IPS DF 6.9 (cell line): ENCODE measurements around the gene MAPRE2.
"Not testable (repeated sequence)": the region's sequence is repeated elsewhere in the genome, so short reads cannot be mapped to it uniquely, and the experiment has no call there.

ENCODE experiments used
- DNase-seq: peaks from one replicate; pipeline ENCODE4 v3.0.0-alpha.2; 2013; ENCODE audit warnings: low read depth, low spot score
- H3K27ac ChIP-seq: one replicate; pipeline ENCODE4 v1.5.1; 2013; ENCODE audit warnings: low read length, control low read depth
- H3K27me3 ChIP-seq: 2 replicates; pipeline ENCODE4 v1.6.1; 2013; ENCODE audit warnings: mild to moderate bottlenecking, low read length; ENCODE audit not compliant: control insufficient read depth, insufficient read depth
- H3K36me3 ChIP-seq: 2 replicates; pipeline ENCODE4 v1.6.1; 2013; ENCODE audit warnings: low read length; ENCODE audit not compliant: control insufficient read depth, insufficient read depth
- H3K4me1 ChIP-seq: 2 replicates; pipeline ENCODE4 v1.6.1; 2013; ENCODE audit warnings: low read length; ENCODE audit not compliant: control insufficient read depth, insufficient read depth
- H3K4me3 ChIP-seq: 2 replicates; pipeline ENCODE4 v1.5.1; 2013; ENCODE audit warnings: mild to moderate bottlenecking, low read length
- H3K9me3 ChIP-seq: 2 replicates; pipeline ENCODE4 v1.6.1; 2013; ENCODE audit warnings: low read length, inconsistent platforms; ENCODE audit not compliant: control insufficient read depth, insufficient read depth
- WGBS: extraction: QIAGEN DNeasy Blood & Tissue Kit; methylation state at CpG from one replicate; pipeline ENCODE4 v1.1.7; 2013; ENCODE audit warnings: mixed read lengths, missing lambda C conversion rate; ENCODE audit not compliant: insufficient read length, insufficient coverage; 5-methylcytosine and 5-hydroxymethylcytosine counted together

MAPRE2 gene

DNA sequence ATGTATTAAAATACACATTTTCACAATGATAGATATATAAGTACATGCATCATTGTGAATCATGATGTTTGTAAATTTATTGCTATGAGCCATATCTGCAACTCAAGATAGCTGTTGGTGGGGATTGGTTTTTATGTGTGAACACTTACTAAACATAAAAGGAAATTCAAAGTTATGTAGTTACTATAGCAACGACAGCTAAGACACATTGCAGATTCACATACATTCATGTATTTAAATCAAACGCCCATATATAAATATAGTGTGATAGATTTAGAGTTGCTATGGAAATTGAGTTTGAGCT, 65.6 kb downstream of the MAPRE2 start:
- no peak overlapping the region for H3K27ac ChIP-seq

DNA sequence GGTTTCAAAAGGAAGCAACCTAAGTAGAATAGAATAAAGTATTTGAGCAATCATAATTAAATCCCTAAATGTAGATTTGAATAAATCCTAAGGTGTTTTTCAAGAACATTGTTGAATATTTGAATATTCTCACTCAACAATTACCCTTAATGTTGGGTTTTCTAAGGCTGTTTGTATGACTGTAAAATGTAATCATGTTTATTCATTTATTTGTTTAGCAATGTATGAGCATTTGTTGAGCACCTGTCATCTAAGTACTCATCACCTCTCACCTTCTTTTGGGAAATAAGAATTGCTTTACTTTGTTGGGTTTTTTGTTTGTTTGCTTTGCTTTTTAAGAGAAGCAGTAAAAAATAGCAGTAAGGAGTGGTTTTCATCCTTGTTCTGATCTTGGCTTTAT, 66.0 kb downstream of the MAPRE2 start:
- H3K36me3 ChIP-seq: no peaks in the 10 kb centered on the region
- H3K27me3 ChIP-seq: no peaks in the 10 kb centered on the region
- H3K4me3 ChIP-seq: no peak overlapping the region
- no peaks in the 10 kb centered on the region for H3K9me3 ChIP-seq
- no peak overlapping the region for H3K27ac ChIP-seq
- no peak for DNase-seq
- H3K4me1 ChIP-seq: no peaks in the 10 kb centered on the region

More for the DNA sequence above, 65.6 kb downstream of the MAPRE2 start:
- Histone ChIP-seq H3K27me3 (no peaks in the 10 kb centered on the region), H3K9me3 (no peaks in the 10 kb centered on the region), H3K36me3 (no peaks in the 10 kb centered on the region), H3K4me3 (no peak overlapping the region), H3K4me1 (no peaks in the 10 kb centered on the region)
- DNase-seq: no peak
- no CpG with 5 or more reads among the region's 2 CpGs for WGBS

GRCh38 chr18:35108088-35108487, 66.9 kb downstream of the MAPRE2 start:
- H3K27me3 ChIP-seq, H3K27ac ChIP-seq, H3K9me3 ChIP-seq, H3K4me3 ChIP-seq, H3K4me1 ChIP-seq, H3K36me3 ChIP-seq, DNase-seq: not testable (repeated sequence)
- WGBS: no CpG with 5 or more reads among the region's 1 CpG

DNA sequence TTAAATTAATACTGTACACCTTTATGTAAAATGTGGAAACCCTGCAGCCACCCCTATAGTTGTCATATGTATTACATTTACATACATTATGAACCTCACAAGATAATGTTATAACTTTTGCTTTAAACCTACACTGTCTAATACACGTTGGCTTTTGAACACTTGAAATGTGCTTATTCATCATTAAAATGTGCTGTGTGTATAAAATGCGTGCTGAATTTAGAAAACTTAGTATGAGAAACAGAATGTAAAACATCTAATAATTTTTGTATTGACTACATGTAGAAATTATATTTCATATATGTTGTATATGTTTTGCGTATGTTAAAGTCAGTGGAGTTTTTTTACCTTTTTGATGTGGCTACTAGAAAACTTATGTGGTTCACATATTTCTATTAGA, 68.8 kb downstream of the MAPRE2 start:
- Histone ChIP-seq H3K4me3 (no peak overlapping the region), H3K4me1 (no peaks in the 10 kb centered on the region), H3K36me3 (no peaks in the 10 kb centered on the region), H3K9me3 (no peaks in the 10 kb centered on the region), H3K27ac (no peak overlapping the region), H3K27me3 (no peaks in the 10 kb centered on the region)
- 100% methylated on average over 1 of the region's 3 CpGs for WGBS
- no peak for DNase-seq

GRCh38 chr18:35110554-35111485, 69.6 kb downstream of the MAPRE2 start:
- no peaks in the 10 kb centered on the region for H3K4me1 ChIP-seq
- H3K4me3 ChIP-seq: no peak overlapping the region
- no CpG with 5 or more reads among the region's 3 CpGs for WGBS
- H3K9me3 ChIP-seq: no peaks in the 10 kb centered on the region
- H3K27ac ChIP-seq: no peak overlapping the region
- no peaks in the 10 kb centered on the region for H3K27me3 ChIP-seq
- no peaks in the 10 kb centered on the region for H3K36me3 ChIP-seq
- DNase-seq: no peak

GRCh38 chr18:35112696-35113095, 71.5 kb downstream of the MAPRE2 start:
- Histone ChIP-seq H3K4me1 (no peaks in the 10 kb centered on the region), H3K36me3 (no peaks in the 10 kb centered on the region), H3K9me3 (no peaks in the 10 kb centered on the region), H3K27ac (no peak overlapping the region), H3K27me3 (no peaks in the 10 kb centered on the region), H3K4me3 (no peak overlapping the region)
- no peak for DNase-seq

- Histone ChIP-seq H3K4me3 (no peak overlapping the region), H3K9me3 (no peaks in the 10 kb centered on the region), H3K27me3 (no peaks in the 10 kb centered on the region), H3K4me1 (no peaks in the 10 kb centered on the region), H3K27ac (no peak overlapping the region), H3K36me3 (no peaks in the 10 kb centered on the region)
- DNase-seq: no peak
- no CpG with 5 or more reads among the region's 3 CpGs for WGBS
These were observed 73.1 kb downstream of the MAPRE2 start for GRCh38 chr18:35114305-35114704.

DNA sequence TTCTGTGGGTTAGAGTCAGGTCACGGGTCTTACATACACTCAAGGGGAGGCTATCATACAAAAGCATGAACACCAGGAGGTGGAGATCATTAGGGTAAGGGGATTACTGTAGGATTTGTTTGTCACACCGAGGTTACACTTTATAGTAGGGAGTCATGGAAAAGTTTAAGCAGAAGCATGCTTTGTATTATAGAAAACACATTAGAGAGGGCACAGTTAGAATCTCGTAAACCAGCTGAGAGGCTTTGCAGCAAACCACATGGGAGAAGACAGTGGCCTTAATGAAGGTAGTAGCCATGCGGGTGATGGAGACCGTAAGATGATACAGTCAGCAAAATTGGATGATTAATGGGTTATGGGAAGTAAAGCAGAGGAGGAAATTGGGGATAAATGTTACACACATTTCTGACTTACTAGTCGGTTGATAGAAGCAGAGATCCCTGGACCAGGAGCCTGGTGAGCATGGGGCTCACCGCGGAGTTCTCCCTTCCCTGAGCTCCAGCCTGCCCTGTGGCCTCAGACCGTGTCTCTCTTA, 75.6 kb downstream of the MAPRE2 start:
- Histone ChIP-seq H3K27ac (no peak overlapping the region), H3K4me3 (no peak overlapping the region), H3K36me3 (no peaks in the 10 kb centered on the region), H3K9me3 (no peaks in the 10 kb centered on the region), H3K27me3 (no peaks in the 10 kb centered on the region), H3K4me1 (no peaks in the 10 kb centered on the region)
- no peak for DNase-seq
- WGBS: no CpG with 5 or more reads among the region's 9 CpGs

- H3K4me3 ChIP-seq: no peak overlapping the region
- H3K9me3 ChIP-seq: no peaks in the 10 kb centered on the region
- no peaks in the 10 kb centered on the region for H3K27me3 ChIP-seq
- H3K27ac ChIP-seq: no peak overlapping the region
- H3K36me3 ChIP-seq: no peaks in the 10 kb centered on the region
- WGBS: no CpG with 5 or more reads among the region's 6 CpGs
- H3K4me1 ChIP-seq: no peaks in the 10 kb centered on the region
- no peak for DNase-seq
These were observed 76.2 kb downstream of the MAPRE2 start for GRCh38 chr18:35117372-35117771.

DNA sequence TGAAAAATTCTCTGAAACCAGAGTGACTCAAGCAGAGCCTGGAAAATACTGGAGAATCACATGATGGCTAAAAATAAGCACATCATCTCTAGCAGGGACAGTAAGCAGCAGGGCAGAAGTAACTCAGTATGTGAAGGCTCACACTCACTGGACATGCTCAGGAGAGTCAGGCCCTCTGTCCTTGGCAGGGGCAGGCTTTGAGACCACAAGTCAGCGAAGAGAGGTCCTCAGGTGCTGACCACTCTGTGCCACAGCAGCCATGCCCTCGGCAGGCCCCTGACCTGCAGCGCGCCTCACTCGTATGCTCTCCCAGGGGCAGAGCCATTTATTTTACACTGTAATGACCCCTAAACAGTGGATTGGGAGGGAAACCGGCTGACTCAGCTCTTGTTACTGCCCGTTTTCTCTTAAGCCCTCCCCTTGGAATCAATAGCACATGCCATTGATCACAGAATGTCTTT, 76.8 kb downstream of the MAPRE2 start:
- no peak for DNase-seq
- Histone ChIP-seq H3K9me3 (no peaks in the 10 kb centered on the region), H3K27me3 (no peaks in the 10 kb centered on the region), H3K4me3 (no peak overlapping the region), H3K4me1 (peaks cover 2% of the 10 kb centered on the region; the same call in 1 of the 2 replicates), H3K36me3 (no peaks in the 10 kb centered on the region), H3K27ac (no peak overlapping the region)
- WGBS: no CpG with 5 or more reads among the region's 7 CpGs

DNA sequence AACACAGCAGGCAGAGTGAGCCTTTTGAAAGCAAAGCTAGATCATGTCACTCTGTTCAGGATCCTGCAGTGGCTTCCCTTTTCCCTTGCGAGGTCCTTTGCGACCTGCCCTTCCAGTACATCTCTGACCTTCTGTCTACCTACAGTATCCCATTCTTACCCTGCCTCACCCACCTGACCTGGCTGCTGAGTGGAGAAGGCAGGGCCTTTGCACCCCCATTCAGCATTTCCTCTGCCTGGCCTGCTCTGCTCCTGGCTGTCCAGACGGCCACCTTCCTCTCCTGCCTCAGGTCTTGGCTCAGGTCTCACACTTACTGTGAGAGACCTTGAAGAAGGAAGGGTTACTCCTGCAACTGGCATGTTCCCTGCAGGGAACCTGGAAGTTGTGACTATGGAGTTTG, 77.4 kb downstream of the MAPRE2 start:
- Histone ChIP-seq H3K9me3 (no peaks in the 10 kb centered on the region), H3K4me1 (peaks cover 2% of the 10 kb centered on the region; the same call in 1 of the 2 replicates), H3K36me3 (no peaks in the 10 kb centered on the region), H3K4me3 (no peak overlapping the region), H3K27me3 (no peaks in the 10 kb centered on the region), H3K27ac (no peak overlapping the region)
- WGBS: no CpG with 5 or more reads among the region's 3 CpGs
- DNase-seq: no peak
